CMK (cell line): ENCODE results near the gene CHD1L.
A peak's percentile ranks its signal among the peaks of the same experiment; 100 is the strongest.
"Not testable (repeated sequence)": the region's sequence is repeated elsewhere in the genome, so short reads cannot be mapped to it uniquely, and the experiment has no call there.

Experiments used
- DNase-seq: peaks from one replicate; pipeline ENCODE4 v3.0.0-alpha.2; 2010; ENCODE audit warnings: low read depth

The CHD1L gene

DNA sequence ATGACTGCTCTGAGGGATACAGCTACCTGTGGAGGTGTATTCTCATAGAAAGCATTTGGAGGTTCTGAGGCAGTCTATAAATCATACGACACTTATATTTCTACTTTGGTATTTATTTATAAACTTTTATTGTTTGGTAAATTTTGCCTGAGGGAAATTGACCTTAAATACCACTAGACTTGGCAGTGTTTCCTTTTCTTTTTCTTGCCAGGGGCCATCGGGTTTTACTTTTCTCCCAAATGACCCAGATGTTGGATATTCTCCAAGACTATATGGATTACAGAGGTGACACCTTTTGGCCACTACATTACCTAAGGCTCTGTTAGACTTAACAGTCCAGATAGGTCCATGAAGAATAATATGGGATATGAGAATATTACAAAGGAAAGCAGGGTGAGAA lies 28.2 kb downstream of the CHD1L start:
- DNase-seq, result no peak

GRCh38 chr1:147272042-147272441 lies 29.6 kb downstream of the CHD1L start:
- no peak for DNase-seq

- DNase-seq, result peak; percentile 36
Measured at GRCh38 chr1:147273409-147274336, 31.2 kb downstream of the CHD1L start.

DNA sequence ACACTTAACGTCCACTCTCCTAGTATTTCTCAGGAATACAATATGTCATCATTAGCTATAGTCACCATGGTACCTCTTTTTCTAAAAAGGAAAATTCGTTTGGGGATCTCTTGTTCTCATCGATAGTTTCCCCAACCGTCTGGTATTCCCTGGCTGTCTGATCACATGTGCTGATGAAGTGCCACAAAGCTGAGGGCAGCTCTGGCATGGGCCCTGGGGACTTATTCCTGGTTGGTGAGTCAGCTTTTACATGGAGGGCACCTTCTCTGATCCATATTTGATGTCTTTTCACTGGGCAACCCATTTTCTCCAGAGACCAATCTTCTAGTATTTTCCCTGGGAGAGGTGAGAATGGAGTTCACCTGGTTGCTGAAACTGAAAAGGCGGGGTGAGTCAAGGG lies 39.5 kb downstream of the CHD1L start:
- DNase-seq, result no peak

GRCh38 chr1:147283011-147283410 lies 40.5 kb downstream of the CHD1L start:
- DNase-seq, result no peak

DNA sequence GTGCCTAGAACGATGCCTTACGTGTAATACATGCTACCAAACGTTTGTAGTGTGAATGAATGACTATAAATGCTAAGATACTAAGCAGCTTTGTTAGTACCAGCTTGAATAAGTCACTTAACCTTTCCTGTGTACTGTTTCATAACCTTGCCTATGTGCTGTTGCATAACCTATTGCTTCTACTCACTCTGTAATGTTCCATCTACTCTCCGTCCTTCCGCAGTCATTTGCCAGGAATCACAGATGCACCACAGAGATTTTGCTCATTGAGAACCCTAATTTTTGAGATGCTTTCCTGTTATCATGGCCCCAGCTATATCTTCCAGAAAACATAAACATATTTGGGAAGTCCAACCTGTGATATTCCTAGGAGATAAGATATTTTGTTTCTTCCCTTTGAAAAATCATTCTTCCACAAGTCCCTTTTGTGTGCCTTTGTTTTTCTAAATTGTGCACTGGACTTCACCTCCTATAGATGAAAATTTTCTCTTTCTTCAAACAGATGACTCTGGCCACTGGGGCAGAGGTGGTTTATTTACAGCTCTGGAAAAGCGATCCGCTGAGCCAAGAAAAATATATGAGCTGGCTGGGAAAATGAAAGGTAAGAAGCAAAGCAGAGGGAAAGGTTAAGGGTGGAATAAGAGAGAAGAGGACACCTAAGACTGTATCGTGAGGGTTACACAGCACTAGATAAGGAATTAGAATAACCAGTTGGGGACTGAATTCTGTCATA lies 44.8 kb downstream of the CHD1L start:
- DNase-seq, result no peak

DNA sequence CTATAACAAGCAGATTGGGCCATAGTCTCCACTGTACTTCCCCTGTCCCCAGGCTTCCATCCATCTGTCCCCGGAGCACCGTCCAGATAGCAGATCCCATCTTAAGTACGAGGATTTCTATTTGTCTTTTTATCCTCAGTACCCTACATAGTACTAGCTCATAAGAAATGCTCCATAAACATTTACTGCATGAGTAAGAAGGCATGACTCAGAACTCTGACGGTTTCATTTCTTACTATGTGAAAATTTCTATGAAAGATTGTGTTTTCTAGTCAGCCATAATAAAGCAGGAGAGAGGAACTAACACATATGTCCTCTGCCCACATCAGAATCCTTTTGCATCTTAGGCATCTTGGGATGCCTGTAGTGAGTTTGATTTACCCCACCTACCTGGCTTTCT lies 49.5 kb downstream of the CHD1L start:
- no peak for DNase-seq

- peak; percentile 25 for DNase-seq
Measured at GRCh38 chr1:147292631-147293251, 50.3 kb downstream of the CHD1L start.

DNA sequence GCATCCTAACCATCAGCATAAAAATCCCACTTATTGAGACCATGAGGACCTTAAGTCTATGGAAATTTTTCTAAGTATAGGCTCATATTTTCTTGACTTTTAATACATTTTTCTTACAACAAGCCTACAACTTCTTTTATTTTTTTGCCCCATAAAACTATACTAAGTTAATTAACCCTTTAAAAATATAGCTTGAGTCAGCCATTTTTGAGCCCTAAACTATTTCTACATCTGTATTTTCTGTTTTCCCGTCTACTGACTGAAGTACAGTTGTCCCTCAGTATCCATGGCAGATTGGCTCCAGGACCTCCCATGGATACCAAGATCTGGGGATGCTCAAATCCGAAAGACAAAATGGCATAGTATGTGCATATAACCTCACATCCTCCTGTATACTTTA lies 55.0 kb downstream of the CHD1L start:
- DNase-seq, result no peak

DNA sequence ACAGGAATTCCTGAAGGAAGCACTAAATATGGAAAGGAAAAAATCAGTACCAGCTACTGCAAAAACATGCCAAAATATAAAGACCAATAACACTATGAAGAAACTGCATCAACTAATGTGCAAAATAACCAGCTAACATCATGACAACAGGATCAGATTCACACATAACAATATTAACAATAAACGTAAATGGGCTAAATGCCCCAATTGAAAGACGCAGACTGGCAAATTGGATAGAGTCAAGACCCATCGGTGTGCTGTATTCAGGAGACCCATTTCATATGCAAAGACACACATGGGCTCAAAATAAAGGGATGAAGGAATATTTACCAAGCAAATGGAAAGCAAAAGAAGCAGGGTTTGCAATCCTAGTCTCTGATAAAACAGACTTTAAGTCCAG lies 63.3 kb downstream of the CHD1L start:
- DNase-seq, result not testable (repeated sequence)

- DNase-seq, result no peak
Measured at GRCh38 chr1:147316968-147317367, 74.5 kb downstream of the CHD1L start.

DNA sequence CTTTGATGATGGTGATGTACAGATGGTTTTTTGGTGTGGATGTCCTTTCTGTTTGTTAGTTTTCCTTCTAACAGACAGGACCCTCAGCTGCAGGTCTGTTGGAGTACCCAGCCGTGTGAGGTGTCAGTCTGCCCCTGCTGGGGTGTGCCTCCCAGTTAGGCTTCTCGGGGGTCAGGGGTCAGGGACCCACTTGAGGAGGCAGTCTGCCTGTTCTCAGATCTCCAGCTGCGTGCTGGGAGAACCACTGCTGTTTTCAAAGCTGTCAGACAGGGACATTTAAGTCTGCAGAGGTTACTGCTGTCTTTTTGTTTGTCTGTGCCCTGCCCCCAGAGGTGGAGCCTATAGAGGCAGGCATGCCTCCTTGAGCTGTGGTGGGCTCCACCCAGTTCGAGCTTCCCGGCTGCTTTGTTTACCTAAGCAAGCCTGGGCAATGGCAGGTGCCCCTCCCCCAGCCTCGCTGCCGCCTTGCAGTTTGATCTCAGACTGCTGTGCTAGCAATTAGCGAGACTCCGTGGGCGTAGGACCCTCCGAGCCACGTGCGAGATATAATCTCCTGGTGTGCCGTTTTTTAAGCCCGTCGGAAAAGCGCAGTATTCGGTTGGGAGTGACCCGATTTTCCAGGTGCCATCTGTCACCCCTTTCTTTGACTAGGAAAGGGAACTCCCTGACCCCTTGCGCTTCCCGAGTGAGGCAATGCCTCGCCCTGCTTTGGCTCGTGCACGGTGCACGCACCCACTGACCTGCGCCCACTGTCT lies 84.6 kb downstream of the CHD1L start:
- DNase-seq, result not testable (repeated sequence)

DNA sequence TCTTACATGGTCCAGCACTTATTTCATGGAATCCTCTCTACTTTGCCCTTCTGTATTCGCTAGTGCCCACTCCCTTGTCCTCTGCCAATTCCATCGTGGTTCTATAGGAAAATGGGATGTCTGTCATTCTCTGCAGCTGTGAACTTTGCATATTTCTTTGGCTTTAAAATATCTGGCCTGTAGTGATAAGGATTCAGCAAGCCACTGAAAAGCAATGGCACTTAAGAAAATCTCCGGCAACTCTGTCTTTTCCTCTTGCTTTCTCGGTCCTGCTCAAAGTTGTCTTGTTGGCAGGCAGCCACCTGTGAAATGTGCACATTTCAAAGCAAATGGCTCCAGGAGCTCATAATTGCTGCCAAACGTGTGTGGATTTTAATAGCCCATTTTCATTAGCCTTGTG lies 91.8 kb downstream of the CHD1L start:
- no peak for DNase-seq

- DNase-seq, result no peak
Measured at GRCh38 chr1:147336291-147336690, 93.8 kb downstream of the CHD1L start.

GRCh38 chr1:147337040-147337630 lies 94.7 kb downstream of the CHD1L start:
- DNase-seq, result no peak

GRCh38 chr1:147338571-147338970 lies 96.1 kb downstream of the CHD1L start:
- no peak for DNase-seq

DNA sequence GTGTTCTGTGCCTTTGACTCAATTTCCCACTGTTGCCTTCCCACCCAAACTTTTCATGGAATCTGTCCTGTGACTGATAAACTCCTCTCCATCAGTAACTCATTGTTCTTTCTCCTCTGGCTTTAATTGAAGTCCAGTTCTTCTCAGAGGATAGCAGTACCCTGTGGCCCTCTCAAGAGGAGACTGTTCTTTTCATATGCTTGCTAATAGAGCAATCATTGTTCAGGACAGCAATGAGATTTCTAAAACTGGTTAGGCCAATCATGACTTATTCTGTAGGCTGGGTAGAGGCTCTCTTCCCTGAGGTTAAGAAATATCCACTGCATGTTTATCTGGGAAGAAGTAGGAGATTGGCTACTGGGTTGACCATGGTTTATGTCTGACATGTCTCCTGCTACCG lies 98.8 kb downstream of the CHD1L start:
- DNase-seq, result no peak
